HG03439 (cell line): ENCODE results near the gene SIGLEC12.
"Not testable (repeated sequence)": the region's sequence is repeated elsewhere in the genome, so short reads cannot be mapped to it uniquely, and the experiment has no call there.

ENCODE experiments used
- ATAC-seq: cut with Tn5 transposase; IDR thresholded peaks from one replicate; pipeline ENCODE4 v1.9.1; 2021; ENCODE audit warnings: mild to moderate bottlenecking, moderate library complexity; ENCODE audit not compliant: unreplicated experiment

The SIGLEC12 gene

DNA sequence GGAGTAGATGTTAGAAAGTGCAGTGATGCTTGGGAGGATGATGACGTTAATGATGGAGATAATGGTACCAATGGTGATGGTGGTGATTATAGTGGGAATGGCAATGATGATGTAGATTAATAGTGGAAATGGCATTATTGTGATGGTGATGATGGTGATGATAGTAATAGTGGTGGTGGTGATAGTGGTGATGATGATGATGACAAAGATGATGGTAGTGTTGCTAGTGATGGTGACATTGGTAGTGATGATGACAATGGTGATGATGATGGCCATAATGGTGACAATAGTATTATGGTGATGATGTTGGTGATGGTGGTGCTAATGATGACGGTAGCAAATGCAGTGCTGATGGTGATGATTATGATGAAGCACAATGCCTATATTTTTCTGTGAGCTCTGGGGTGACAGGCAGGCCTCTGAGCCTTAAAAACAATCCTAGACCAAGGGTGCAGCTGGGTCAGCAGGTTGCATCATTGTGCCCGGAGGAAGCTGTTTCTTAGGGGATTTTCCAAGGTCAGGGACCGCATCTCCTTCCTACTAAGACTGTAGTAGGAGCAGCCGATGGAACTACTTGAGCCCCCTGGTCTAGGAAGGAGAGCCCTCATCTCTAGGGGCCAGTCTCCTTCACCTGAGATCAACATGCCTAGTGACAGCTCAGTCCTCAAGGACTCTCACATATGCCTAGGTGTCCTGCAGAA is 15.5 kb downstream of the SIGLEC12 start:
- no peak for ATAC-seq

DNA sequence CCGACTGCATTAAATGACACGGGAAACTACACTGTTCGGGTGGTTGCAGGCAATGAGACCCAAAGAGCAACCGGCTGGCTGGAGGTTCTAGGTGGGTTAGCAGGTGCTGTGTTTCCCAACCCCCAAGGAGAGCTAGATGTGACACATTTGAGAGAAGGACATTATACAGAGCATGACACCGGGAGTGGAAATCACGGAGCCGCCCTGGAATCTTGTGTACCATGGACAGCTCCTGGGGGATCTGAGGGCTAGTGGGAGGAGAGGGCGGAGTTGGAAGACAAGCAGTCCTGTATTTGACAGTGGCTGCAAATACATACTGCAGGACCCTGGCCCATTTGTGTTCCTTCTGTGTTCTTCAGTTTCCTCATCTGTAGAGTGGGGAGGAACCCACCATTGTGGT is 21.0 kb downstream of the SIGLEC12 start:
- ATAC-seq = no peak

DNA sequence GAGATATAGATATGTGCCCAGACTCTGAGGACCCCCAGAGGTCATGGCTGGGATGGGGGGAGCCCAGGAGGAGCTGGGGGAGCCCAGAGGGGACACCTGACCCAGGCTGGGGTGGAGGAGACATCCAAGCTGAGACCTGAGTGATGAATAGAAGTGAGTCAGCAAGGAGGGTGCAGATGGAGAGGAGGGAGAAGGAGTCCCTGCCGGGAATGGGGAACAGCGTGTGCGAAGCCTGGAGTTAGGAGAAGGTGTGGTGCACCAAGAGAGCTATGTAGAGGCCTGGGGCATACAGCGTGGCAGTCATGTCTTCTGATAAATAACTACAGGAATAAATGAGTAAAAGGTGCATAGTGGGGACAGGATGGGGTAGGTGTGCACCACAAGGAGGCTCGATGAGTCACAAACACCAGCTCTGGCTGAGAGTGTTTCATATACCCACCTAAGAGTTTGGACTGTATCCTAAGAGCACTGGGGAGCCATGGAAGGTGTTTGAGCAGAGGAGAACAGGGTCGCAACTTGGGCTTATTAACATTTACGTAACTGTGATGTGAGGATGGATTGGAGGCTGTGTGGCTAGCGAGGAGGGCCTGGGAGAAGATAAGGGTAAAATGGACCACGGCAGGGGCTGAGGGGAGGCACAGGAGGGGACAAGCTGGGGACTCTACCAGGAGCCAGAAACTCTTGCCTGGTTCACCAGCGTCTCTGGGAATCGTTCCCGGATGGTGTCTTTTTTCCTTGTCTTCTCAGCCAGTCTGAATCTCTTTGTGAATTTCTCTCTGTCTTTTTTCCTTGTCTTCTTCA is 21.9 kb downstream of the SIGLEC12 start:
- no peak for ATAC-seq

DNA sequence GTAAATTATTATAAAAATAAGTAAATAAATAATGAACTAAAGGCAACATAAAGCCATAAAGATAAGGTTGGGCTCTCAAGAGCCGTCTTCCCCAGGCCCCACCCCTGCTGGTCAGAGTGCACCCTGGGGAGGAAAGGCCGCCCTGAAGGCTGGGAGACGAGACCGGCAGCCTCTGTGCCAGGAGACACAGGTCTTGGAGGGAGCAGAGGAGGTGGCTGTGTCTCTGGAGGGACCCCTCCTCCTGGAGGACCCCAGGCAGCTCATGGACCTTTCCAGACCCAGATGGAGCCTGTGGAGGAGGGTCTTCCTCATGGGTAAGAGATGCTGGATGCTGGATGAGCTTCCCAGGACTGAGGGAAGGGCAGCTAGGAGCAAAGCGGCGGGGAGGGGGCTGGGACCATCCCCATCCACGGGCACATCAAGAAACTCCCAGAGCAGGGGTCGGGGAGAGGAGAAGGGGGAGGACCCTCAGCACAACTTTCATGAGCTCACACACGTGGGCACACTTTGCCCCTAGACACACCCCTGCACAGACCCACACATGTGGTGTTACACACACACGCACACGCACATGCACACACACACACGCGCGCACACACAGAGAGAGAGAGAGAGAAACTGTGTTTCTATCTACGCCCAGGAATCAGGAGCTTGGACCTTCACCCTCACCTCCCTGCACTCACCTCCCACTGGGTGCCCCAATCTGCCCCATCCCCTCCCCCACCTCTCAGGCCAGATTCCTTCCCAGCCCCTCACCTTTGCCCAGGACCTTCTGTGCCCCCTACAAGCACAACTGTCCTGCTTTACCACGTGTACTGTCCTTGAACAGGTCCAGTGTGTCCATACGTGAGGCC is 23.0 kb downstream of the SIGLEC12 start, which contains the start of gene CEACAM18:
CEACAM18 (plus strand) TSS at position 159 of the 854 bp plus-strand sequence.
- no peak for ATAC-seq

DNA sequence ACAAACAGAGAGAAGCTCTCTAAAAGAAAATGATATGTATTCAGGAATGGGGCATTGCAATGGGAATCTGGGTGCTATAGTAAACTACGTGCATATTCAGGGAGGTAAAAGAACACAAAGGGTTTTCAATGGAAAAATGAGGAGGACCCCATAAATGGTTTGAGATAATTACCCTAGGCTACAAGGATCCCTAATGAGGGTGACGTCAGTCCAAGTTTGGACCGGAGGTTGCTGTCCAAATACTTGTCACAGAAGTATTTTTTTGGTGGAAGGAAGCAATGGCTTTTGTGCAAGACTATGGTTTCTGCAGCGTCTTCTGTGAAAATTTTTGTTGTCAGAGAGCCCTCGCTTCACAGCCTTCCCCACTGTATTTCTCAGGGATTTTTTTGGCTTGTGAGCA is 24.3 kb downstream of the SIGLEC12 start:
- ATAC-seq = no peak

DNA sequence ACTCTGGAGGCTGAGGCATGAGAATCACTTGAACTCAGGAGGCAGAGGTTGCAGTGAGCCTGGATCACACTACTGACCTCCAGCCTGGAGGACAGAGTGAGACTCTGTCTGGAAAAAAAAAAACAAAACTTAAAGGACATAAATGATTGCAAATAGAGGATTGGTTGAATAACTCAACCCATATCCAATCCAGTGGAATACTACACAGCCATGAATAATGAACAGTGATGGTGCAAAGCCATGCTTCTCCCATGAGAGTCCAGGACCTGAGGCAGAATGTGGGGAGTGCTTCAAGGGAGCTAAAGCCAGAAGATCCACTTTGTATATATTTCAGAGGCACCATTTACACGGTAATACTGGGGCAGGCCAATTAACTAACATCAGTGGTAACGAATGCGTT is 25.4 kb downstream of the SIGLEC12 start:
- no peak for ATAC-seq

DNA sequence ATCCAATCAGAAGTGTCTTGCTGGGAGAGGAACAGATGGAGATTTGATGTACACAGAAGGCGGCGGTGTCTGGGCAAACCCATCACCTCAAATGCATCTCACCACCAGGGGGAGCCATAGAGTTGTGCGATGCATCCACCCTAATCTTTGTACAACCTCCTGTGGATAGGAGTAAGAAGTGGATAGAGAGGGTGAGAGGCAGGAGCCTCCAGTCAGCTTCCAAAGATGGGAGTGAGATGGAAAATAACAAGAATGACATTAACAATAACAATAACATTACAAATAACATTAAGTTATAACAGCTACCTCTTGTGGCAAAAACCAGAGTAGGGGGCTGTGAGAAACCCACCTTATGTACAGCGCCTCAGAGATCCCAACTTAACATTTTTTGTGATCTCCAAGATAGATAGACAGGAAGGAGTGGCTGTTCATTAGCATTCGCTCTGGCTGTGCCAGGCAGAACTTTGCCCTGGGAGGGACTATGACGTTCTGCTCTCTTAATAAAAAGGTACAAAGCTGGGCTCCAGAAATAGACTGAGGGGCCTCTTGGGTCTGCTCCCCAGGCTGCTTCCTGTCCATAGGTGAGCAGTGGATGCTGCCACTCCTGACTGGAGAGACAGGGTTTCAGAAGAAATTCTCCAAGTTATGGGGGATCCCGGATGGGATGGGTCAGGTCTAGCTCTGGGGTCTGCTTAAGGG is 28.4 kb downstream of the SIGLEC12 start:
- no peak for ATAC-seq

DNA sequence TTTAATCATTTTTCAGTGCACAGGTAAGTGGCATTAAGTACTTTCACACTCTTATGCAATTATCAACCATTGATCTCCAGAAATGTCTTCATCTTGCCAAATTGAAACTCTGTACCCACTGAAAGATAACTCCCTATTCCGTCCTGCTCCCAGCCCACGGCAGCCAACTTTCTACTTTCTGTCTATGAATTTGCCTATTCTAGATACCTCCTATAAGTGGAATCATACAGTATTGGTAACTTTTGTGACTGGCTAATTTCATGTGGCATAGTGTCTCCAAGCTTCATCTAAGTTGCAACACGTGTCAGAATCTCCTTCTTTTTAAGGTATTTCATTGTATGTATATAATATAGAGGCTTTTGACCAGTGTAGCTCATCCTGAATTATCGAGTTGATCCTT is 29.0 kb downstream of the SIGLEC12 start:
- no peak for ATAC-seq

DNA sequence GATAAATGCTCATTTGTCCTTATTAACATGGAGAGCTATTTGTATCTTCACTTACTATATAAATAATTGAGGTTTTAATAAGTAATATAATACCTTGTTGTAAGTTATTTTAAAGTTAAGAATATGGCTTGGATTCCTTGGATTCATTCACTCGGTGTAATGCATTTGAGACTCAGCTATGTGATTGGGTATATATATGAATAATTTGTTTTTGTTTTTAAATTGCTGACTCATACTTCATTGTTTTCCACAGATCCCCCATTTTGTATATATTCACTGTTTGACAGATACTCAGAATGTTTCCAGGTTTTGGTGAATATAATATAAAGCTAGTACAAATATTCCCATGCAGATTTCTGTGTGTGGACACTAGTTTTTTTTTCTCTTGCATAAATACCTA is 30.1 kb downstream of the SIGLEC12 start:
- no peak for ATAC-seq

DNA sequence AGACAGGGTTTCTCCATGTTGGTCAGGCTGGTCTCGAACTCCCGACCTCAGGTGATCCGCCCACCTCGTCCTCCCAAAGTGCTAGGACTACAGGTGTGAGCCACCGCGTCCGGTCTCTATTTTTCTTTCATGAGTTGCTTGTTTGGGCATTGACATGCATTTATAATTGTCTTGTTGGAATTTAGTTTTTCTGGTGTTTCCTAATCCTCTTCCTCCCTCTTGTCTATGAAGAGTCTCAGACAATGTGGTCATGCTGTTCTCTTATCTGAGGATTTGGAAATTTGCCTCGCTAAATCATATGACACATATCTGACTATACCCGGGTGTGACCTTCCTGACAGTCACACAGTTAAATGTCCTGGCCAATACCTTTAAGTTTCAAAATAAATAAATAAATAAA is 30.6 kb downstream of the SIGLEC12 start:
- ATAC-seq = no peak

DNA sequence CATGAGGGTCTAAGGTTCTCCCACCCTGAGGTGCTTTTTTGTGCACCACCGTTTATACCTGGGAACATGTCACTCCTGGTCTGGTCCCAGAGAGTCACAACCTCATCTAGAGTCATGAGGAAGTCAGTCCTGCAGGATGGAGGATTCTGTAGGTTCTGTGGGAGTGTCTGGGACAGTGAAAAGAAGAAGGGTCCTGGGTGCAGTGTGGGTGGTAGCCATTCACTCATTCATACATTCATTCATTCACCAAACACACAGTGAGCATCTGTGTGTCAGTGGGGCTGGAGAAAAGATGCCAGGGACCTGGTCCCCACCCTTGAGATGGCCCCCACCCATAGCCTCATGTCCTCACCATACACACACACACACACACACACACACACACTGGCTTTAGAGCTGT is 32.0 kb downstream of the SIGLEC12 start:
- no peak for ATAC-seq

DNA sequence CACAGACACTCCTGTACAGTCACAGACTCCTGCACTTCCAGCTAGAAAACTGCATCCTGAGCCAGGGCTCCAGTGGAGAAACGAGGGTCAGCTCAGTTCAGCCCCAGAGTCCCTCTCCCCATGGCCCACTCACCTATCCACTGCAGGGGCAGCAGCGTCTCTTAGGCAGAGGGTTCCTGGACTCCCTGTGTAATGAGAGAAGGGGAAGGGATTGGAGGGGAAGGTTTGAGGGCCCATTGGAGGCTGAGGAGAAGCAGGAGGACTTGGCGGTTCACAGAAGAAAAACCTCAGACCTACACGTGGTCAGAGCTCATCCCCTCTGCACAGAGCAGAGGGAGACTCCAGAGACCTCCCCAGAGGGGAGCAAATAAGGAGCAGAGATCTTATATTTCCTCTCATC is 32.4 kb downstream of the SIGLEC12 start:
- no peak for ATAC-seq

DNA sequence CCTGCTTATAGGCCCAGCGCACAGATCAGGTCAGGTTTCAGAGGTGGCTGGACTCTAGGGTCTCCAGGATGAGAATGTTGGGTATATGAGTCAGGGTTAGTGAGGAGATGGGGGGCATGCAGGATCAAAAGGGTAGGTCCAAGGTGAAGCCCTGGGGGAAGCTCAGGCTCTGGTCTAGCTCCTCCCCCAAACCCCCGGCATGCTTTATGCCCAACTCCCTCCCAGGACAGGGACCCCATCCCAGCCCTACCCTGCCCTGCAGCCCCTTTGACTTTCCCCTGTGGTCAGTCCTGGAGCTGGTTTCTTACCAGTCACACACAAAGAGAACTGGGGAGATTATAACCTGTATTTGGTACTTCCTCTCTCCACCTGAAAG is 33.1 kb downstream of the SIGLEC12 start:
- no peak for ATAC-seq

DNA sequence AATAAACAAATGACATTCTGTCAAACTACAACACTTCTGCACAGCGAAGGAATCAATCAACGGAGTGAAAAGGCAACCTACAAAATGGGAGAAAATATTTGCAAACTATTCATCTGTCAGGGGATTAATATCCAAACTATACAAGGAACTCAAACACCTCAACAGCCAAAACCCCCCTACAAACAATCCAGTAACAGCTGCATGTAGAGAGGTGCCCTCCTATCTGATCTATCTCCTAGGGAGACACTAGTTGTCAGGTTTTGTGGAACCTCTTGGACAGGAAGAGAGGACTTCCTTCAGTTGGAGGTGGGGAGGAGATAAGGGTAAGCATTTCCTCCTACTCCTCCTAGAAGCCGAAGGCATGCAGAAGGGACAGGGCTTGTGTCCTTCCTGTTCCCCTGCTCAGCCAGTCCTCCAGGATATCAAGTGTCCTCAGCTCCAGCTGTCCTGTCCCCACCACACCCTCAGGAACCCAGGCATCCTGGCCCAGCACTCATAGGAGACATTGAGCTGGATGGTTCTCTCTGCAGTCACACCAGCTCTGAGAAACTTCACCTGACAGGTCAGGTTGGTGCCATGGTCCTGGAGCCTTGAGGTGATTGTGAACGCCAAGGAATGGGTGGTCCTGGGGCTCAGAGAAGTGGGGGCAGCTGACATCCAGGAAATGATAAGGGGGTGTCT is 33.6 kb downstream of the SIGLEC12 start:
- no peak for ATAC-seq

DNA sequence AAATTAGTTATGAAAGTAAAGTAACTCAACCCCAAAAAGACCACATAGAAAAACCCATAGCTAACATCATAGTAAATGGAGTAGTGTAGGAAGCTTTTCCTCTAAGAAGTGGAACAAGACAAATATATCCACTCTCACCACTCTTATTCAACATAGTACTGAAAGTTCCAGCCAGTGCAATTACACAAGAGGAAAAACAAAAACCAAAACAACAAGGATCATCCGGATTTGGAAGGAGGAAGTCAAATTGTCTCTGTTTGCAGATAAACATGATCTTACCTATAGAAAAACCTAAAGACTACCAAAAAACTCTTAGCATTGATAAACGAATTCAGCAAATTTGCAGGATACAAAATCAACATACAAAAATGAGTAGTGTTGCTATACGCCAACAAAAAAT is 34.9 kb downstream of the SIGLEC12 start:
- ATAC-seq = no peak

DNA sequence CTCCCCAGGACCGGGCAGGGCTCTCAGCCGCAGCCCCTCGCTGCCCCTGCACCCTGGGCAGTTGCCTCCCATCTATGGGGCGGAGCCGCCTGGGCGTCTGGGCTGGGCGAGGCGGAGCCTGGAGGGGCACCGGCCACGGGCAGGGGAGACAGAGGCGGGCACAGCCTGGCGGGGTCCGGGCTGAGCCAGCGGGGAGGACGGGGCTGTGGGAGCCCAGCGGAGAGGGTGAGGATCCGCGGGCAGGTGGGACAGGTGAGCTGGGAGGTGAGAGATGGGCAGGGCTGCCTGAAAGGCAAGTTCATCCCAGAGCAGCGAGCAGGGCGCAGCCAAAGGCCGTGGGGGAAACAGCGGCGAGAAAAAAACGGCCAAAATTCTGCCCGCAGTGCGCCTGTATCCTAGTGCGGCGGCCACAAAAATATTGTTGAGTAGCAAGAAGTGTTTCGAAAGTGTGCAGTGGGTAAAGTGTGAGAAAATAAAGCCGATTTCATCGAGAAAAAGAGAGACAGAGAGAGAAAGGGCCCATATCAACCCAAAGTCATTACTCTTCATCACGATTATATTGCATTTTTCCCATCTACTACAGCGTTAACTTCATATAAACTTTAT is 37.5 kb downstream of the SIGLEC12 start:
- ATAC-seq = not testable (repeated sequence)

DNA sequence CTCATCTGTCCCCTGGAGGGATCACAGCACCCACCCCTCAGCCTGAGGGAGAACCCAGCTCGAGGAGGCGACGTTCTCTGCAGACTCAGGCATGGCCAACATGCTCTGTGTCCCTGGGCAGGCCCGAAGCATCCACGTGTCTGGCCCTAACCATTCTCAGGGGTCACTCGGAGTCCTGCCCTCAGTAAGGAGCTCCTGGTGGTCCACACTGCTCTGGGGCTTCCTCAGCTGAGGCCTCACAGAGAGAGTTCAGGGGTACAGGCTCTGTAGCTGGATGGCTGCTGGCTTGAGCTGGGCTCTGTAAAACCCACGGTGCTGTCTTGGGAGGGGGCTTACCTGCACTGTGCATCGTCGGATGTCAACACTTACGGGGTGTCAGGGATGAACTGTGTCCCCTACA is 38.9 kb downstream of the SIGLEC12 start:
- ATAC-seq = no peak

DNA sequence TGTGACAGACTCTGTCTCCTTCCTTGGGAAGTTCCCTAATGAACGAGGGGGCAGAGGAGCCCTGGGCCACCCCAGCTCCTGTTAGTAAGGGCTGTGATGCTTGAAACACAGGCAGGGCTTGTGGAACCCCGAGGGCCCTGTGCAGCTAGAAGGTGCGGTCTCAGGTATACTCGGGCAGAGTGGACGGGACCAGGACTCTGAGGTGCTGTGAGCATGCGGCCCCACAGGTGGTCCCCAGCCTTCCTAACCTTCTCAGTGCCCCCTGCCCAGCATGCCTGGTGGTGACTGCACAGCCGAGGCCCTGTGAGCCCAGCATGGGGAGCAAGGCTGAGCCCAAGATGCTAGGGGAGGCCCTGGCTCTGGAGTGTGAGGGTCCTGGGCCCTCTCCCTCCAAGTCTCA is 39.3 kb downstream of the SIGLEC12 start:
- no peak for ATAC-seq

DNA sequence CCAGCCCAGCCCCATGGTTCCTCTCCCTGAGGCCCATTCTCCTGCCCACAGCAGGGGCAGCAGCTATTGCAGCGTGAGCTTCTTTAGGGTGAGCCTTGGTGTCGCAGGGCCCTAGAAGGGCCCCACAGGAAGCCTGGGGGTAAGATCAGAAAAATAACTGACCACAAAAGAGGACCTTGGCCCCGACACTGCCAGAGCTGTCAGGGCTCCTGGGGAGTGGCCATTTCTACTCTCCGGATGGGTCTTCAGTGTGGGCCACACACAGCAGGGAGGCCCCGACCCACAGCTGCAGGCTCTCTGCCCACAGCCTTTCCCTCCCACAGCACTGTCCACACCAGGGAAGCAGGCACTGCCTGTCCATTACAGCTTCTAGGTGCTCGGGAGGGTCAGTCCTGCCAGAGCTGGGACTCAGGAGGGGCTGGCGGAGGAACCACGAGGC is 39.9 kb downstream of the SIGLEC12 start:
- ATAC-seq = no peak
